HCT116 (cell line): ENCODE data around the gene SUN3. TPM values are rescaled to one million over a fixed set of nuclear protein-coding genes. Genes with fewer than 3 reads are reported as not detected.

Source experiments
- ATAC-seq: fragments of 200-7000 bp; cut with Tn5 transposase; 2 replicates; pipeline ENCODE4 v1.9.1; 2020; ENCODE audit warnings: mild to moderate bottlenecking, moderate library complexity
- BruUV-seq: library from RNA; stranded (reverse); fragments of 400-500 nt; replicated peaks from 2 replicates; lab custom pipeline; 2021; lab: Mats Ljungman, UMichigan
- CTCF ChIA-PET: fragments of 300-600 bp; sonication (Branson Sonifier 250); formaldehyde crosslinking; loops from one replicate; lab custom pipeline; 2021; ENCODE audit warnings: antibody characterized with exemption; lab: Charles Lee
- POLR2A ChIA-PET: fragments of 300-600, 350-600 bp; sonication (Branson Sonifier 250); formaldehyde crosslinking; loops from one replicate; lab custom pipeline; 2021; ENCODE audit warnings: antibody characterized with exemption; lab: Charles Lee
- RAD21 ChIA-PET, 2 experiments: fragments of 300-600 bp; sonication (Branson Sonifier 250); formaldehyde crosslinking; loops; one replicate each; lab custom pipeline; 2023; ENCODE audit warnings: low total read pairs in 2 of 2; ENCODE audit not compliant: uncharacterized antibody in 2 of 2, unreplicated experiment in 2 of 2, low non-redundant PET in 1 of 2; lab: Charles Lee
- DNase-seq: peaks from one replicate; pipeline ENCODE4 v3.0.0-alpha.2; 2010; ENCODE audit warnings: low read depth, low spot score
- H2AFZ ChIP-seq: fragments of 200-600 bp; shearing (Covaris generic), sonication (generic); 2 replicates; pipeline ENCODE4 v1.6.1; 2017; ENCODE audit warnings: low read depth, mixed run types, mixed read lengths, antibody characterized with exemption, low read length; ENCODE audit not compliant: poor library complexity, severe bottlenecking
- H3K27ac ChIP-seq: 2 replicates; pipeline ENCODE4 v1.5.1; 2012; ENCODE audit warnings: low read depth, low read length
- H3K27me3 ChIP-seq: fragments of 200-600 bp; sonication (generic); 2 replicates; pipeline ENCODE4 v1.6.1; 2016; ENCODE audit warnings: mixed run types, low read length, mixed read lengths; ENCODE audit not compliant: insufficient read depth
- H3K36me3 ChIP-seq, 2 experiments: fragments of 200-500 bp in 1 of 2; fragments of 200-600 bp in 1 of 2; sonication (Bioruptor generic) in 1 of 2; sonication (generic) in 1 of 2; 2 replicates each; pipeline versions ENCODE4 v1.5.1 to v1.6.1; 2014 to 2016; ENCODE audit warnings: low read length in 2 of 2, inconsistent platforms in 1 of 2, mixed read lengths in 1 of 2, mixed run types in 1 of 2; ENCODE audit not compliant: insufficient read depth in 2 of 2, control insufficient read depth in 1 of 2
- H3K4me1 ChIP-seq, 2 experiments: fragments of 200-600 bp in 1 of 2; sonication (generic) in 1 of 2; 2 replicates each; pipeline versions ENCODE4 v1.5.1 to v1.6.1; 2012 to 2017; ENCODE audit warnings: low read length in 2 of 2, inconsistent platforms in 1 of 2, mild to moderate bottlenecking in 1 of 2, mixed read lengths in 1 of 2, mixed run types in 1 of 2, moderate library complexity in 1 of 2; ENCODE audit not compliant: insufficient read depth in 2 of 2, control insufficient read depth in 1 of 2
- H3K4me2 ChIP-seq: fragments of 200-600 bp; sonication (generic); 2 replicates; pipeline ENCODE4 v1.6.1; 2017; ENCODE audit warnings: mixed run types, low read length, mixed read lengths
- H3K4me3 ChIP-seq, 2 experiments: fragments of 200-600 bp in 1 of 2; sonication (generic) in 1 of 2; replicated peaks in 1 of 2; 2 replicates each; pipeline ENCODE4 v1.5.1; 2011 to 2016; ENCODE audit warnings: low read length in 2 of 2, control low read depth in 1 of 2, low read depth in 1 of 2, mild to moderate bottlenecking in 1 of 2, mixed read lengths in 1 of 2, mixed run types in 1 of 2
- H3K79me2 ChIP-seq: fragments of 200-600 bp; sonication (generic); 2 replicates; pipeline ENCODE4 v1.6.1; 2017; ENCODE audit warnings: mild to moderate bottlenecking, mixed run types, low read length, moderate library complexity, mixed read lengths; ENCODE audit not compliant: insufficient read depth
- H3K9ac ChIP-seq: fragments of 200-600 bp; sonication (generic); 2 replicates; pipeline ENCODE4 v1.6.1; 2016; ENCODE audit warnings: low read length, mixed read lengths
- H3K9me2 ChIP-seq: fragments of 200-600 bp; sonication (generic), shearing (Covaris generic); 2 replicates; pipeline ENCODE4 v1.6.1; 2017; ENCODE audit warnings: mixed run types, mild to moderate bottlenecking, moderate library complexity; ENCODE audit not compliant: insufficient read depth
- H3K9me3 ChIP-seq, 2 experiments: fragments of 200-500 bp in 1 of 2; fragments of 200-600 bp in 1 of 2; sonication (Bioruptor generic) in 1 of 2; sonication (generic) in 1 of 2; 2 replicates each; pipeline ENCODE4 v1.6.1; 2014 to 2017; ENCODE audit warnings: low read length in 2 of 2, mixed read lengths in 2 of 2, inconsistent platforms in 1 of 2, low read depth in 1 of 2, mild to moderate bottlenecking in 1 of 2, mixed run types in 1 of 2, moderate library complexity in 1 of 2; ENCODE audit not compliant: control insufficient read depth in 1 of 2, insufficient read depth in 1 of 2
- H4K20me1 ChIP-seq: fragments of 200-600 bp; sonication (generic), shearing (Covaris generic); 2 replicates; pipeline ENCODE4 v1.6.1; 2017; ENCODE audit warnings: mixed run types, mild to moderate bottlenecking, moderate library complexity; ENCODE audit not compliant: insufficient read depth
- CBX3 ChIP-seq: IDR thresholded peaks from 2 replicates; pipeline ENCODE4 v1.6.1; 2012; ENCODE audit warnings: low read depth
- CEBPB ChIP-seq: IDR thresholded peaks from 2 replicates; pipeline ENCODE4 v1.6.1; 2012; ENCODE audit warnings: low read depth
- EZH2phosphoT487 ChIP-seq: fragments of 200-600 bp; IDR thresholded peaks from 2 replicates; pipeline ENCODE4 v1.6.1; 2018; ENCODE audit warnings: antibody characterized with exemption, borderline replicate concordance
- RAD21 ChIP-seq: IDR thresholded peaks from 2 replicates; pipeline ENCODE4 v1.6.1; 2012; ENCODE audit warnings: low read depth, mild to moderate bottlenecking
- SIN3A ChIP-seq: IDR thresholded peaks from 2 replicates; pipeline ENCODE4 v1.6.1; 2012; ENCODE audit warnings: low read depth
- SRF ChIP-seq: IDR thresholded peaks from 2 replicates; pipeline ENCODE4 v1.6.1; 2012; ENCODE audit warnings: low read depth
- TCF7L2 ChIP-seq: IDR thresholded peaks from 2 replicates; pipeline ENCODE4 v1.7.0; 2011; ENCODE audit warnings: borderline replicate concordance, inconsistent platforms; ENCODE audit not compliant: insufficient read depth, insufficient read length; ENCODE audit errors: extremely low read depth
- YY1 ChIP-seq: IDR thresholded peaks from 2 replicates; pipeline ENCODE4 v1.6.1; 2011; ENCODE audit warnings: low read length, low read depth, moderate library complexity, mild to moderate bottlenecking; ENCODE audit not compliant: insufficient replicate concordance; ENCODE audit errors: extremely low read depth
- ZBTB33 ChIP-seq: IDR thresholded peaks from 2 replicates; pipeline ENCODE4 v1.6.1; 2011; ENCODE audit warnings: mild to moderate bottlenecking, low read length, moderate library complexity; ENCODE audit not compliant: insufficient replicate concordance; ENCODE audit errors: extremely low read depth
- ZNF274 ChIP-seq: fragments of 200-500 bp; sonication (Bioruptor generic); IDR thresholded peaks from 2 replicates; pipeline ENCODE4 v1.6.1; 2014; ENCODE audit warnings: mild to moderate bottlenecking, low read depth, low read length, inconsistent platforms
- intact Hi-C: fragments of 100-400 bp; cut with micrococcal nuclease; formaldehyde crosslinking; loops from 2 replicates; pipeline ENCODE4 v1.10.0; 2022
- total RNA-seq: library from RNA; stranded (reverse); gene quantifications from one replicate; pipeline ENCODE4 v1.2.1, GENCODE V29; 2021; ENCODE audit not compliant: unreplicated experiment
- TF ChIP-seq, protein P1 (sequence below): IDR thresholded peaks from 2 replicates; pipeline ENCODE4 v1.6.1; 2012; ENCODE audit warnings: low read depth
- TF ChIP-seq, protein P2 (sequence below), 3 experiments: fragments of 200-600 bp in 1 of 3; sonication (generic) in 1 of 3; IDR thresholded peaks in 2 of 3; conservative IDR thresholded peaks in 1 of 3; 2 replicates each; pipeline ENCODE4 v1.5.1; 2012 to 2017; ENCODE audit warnings: low read depth in 2 of 3, low read length in 2 of 3, antibody characterized with exemption in 1 of 3, borderline replicate concordance in 1 of 3, control low read depth in 1 of 3, mild to moderate bottlenecking in 1 of 3, mixed read lengths in 1 of 3, mixed run types in 1 of 3, moderate library complexity in 1 of 3; ENCODE audit not compliant: insufficient read depth in 1 of 3

SUN3 gene
- total RNA-seq, 1 experiment from 2014 or later = 4.5 TPM

DNA sequence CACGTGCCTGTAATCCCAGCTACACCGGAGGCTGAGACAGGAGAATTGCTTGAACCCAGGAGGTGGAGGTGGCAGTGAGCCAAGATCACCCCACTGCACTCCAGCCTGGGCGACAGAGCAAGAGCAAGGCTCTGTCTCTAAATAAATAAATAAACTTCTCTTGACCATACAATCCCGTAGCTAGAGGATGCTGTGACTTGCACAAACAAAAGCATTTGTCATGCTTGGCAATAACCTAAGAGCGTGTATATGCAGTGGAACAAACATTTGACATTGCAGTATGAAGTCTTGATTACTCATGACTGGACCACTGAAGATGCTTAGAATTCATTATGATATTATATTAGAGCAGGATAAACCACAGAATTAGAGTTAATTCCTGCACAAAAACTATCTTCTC, 5.0 kb upstream of the SUN3 start:
- H3K4me1 ChIP-seq = 0 out of 4 replicates have a peak, but pooled peaks cover 0 to 8% of the 10 kb centered on the region in 2 experiments
- H2AFZ ChIP-seq = no peak overlapping the region
- POLR2A ChIA-PET = no interaction called here
- CTCF ChIA-PET = no interaction called here
- H3K27me3 ChIP-seq = no peaks in the 10 kb centered on the region
- DNase-seq = no peak
- RAD21 ChIA-PET = no interaction called here
- no peaks in the 10 kb centered on the region for H3K9me3 ChIP-seq
- no peak overlapping the region for H3K9ac ChIP-seq
- no peak overlapping the region for H3K27ac ChIP-seq
- no peak for TF ChIP-seq YY1
- TF ChIP-seq ZBTB33 = no peak
- no peak for TF ChIP-seq ZNF274
- TF ChIP-seq SIN3A = no peak
- TF ChIP-seq, all 23 proteins: peak for 0
- no TSS peak for BruUV-seq
- intact Hi-C loops = no loop called here
- Histone ChIP-seq H3K4me2 (no peak overlapping the region), H3K9me2 (no peaks in the 10 kb centered on the region), H3K4me3 (no peak overlapping the region), H3K79me2 (no peaks in the 10 kb centered on the region), H4K20me1 (no peaks in the 10 kb centered on the region), H3K36me3 (no peaks in the 10 kb centered on the region)
- ATAC-seq = no peak

DNA sequence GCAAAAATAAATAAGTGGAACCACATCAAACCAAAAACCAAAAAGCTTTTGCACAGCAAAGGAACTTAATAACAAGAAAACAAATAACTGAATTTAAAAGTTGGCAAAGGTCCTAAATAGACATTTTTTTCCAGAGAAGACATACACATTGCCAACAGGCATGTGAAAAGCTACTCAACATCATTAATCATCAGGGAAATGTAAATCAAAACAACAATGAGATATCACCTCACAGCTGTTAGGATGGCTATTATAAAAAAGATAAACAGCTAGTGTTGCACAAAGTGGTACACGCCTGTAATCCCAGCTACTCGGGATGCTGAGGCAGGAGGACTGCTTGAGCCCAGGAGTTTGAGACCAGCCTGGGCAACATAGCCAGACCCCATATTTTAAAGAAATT, 2.2 kb upstream of the SUN3 start:
- ChIA-PET CTCF (no interaction called here), POLR2A (no interaction called here)
- H3K79me2 ChIP-seq = no peaks in the 10 kb centered on the region
- TF ChIP-seq ZNF274 (no peak), SRF (no peak), SIN3A (no peak), TCF7L2 (no peak), RAD21 (no peak), EZH2phosphoT487 (no peak), CBX3 (no peak), CEBPB (no peak)
- TF ChIP-seq, protein P1, sequence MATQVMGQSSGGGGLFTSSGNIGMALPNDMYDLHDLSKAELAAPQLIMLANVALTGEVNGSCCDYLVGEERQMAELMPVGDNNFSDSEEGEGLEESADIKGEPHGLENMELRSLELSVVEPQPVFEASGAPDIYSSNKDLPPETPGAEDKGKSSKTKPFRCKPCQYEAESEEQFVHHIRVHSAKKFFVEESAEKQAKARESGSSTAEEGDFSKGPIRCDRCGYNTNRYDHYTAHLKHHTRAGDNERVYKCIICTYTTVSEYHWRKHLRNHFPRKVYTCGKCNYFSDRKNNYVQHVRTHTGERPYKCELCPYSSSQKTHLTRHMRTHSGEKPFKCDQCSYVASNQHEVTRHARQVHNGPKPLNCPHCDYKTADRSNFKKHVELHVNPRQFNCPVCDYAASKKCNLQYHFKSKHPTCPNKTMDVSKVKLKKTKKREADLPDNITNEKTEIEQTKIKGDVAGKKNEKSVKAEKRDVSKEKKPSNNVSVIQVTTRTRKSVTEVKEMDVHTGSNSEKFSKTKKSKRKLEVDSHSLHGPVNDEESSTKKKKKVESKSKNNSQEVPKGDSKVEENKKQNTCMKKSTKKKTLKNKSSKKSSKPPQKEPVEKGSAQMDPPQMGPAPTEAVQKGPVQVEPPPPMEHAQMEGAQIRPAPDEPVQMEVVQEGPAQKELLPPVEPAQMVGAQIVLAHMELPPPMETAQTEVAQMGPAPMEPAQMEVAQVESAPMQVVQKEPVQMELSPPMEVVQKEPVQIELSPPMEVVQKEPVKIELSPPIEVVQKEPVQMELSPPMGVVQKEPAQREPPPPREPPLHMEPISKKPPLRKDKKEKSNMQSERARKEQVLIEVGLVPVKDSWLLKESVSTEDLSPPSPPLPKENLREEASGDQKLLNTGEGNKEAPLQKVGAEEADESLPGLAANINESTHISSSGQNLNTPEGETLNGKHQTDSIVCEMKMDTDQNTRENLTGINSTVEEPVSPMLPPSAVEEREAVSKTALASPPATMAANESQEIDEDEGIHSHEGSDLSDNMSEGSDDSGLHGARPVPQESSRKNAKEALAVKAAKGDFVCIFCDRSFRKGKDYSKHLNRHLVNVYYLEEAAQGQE = no peak
- TF ChIP-seq, protein P2, sequence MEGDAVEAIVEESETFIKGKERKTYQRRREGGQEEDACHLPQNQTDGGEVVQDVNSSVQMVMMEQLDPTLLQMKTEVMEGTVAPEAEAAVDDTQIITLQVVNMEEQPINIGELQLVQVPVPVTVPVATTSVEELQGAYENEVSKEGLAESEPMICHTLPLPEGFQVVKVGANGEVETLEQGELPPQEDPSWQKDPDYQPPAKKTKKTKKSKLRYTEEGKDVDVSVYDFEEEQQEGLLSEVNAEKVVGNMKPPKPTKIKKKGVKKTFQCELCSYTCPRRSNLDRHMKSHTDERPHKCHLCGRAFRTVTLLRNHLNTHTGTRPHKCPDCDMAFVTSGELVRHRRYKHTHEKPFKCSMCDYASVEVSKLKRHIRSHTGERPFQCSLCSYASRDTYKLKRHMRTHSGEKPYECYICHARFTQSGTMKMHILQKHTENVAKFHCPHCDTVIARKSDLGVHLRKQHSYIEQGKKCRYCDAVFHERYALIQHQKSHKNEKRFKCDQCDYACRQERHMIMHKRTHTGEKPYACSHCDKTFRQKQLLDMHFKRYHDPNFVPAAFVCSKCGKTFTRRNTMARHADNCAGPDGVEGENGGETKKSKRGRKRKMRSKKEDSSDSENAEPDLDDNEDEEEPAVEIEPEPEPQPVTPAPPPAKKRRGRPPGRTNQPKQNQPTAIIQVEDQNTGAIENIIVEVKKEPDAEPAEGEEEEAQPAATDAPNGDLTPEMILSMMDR (IDR thresholded peaks at IDR 0.05 in 2 of 3, conservative IDR thresholded peaks at IDR 0.05 in 1 of 3; ENCODE audit: borderline replicate concordance in 1 of 3, insufficient read depth in 1 of 3, low read depth in 2 of 3, low read length in 2 of 3) = no peak

More for the DNA sequence above, 2.2 kb upstream of the SUN3 start:
- RAD21 ChIA-PET = no interaction called here
- H3K9ac ChIP-seq = no peak overlapping the region
- DNase-seq = no peak
- H3K4me2 ChIP-seq = no peak overlapping the region
- no peaks in the 10 kb centered on the region for H3K27me3 ChIP-seq
- no peak overlapping the region for H2AFZ ChIP-seq
- H3K9me2 ChIP-seq = no peaks in the 10 kb centered on the region
- no TSS peak for BruUV-seq
- H3K4me3 ChIP-seq = no peak overlapping the region
- H3K4me1 ChIP-seq = 0 out of 4 replicates have a peak, but pooled peaks cover 0 to 8% of the 10 kb centered on the region in 2 experiments
- intact Hi-C loops = no loop called here
- no peak for ATAC-seq
- no peak overlapping the region for H3K27ac ChIP-seq
- H3K9me3 ChIP-seq = no peaks in the 10 kb centered on the region
- no peaks in the 10 kb centered on the region for H4K20me1 ChIP-seq
- no peaks in the 10 kb centered on the region for H3K36me3 ChIP-seq
